Ovary (tissue), 9 donors: Measurements from ENCODE around the gene TESK2. TPM values are rescaled to one million over a fixed set of nuclear protein-coding genes. Genes with fewer than 3 reads are reported as not detected.

Experiments used
- DNase-seq, 5 donors: peaks; one replicate each; pipeline ENCODE4 v3.0.0-alpha.2; 2019 to 2020
- H3K27ac ChIP-seq, 2 donors: fragments of 200-600 bp; one replicate each; pipeline versions ENCODE4 v1.5.1 to v1.8.0; 2019 to 2022
- H3K27me3 ChIP-seq: fragments of 200-600 bp; one replicate; pipeline ENCODE4 v1.8.0; 2022
- H3K36me3 ChIP-seq: fragments of 200-600 bp; sonication (generic); one replicate; pipeline ENCODE4 v1.5.1; 2019
- H3K4me1 ChIP-seq: one replicate; pipeline ENCODE4 v1.8.1; 2013; ENCODE audit warnings: mild to moderate bottlenecking, moderate library complexity; ENCODE audit not compliant: insufficient read depth
- H3K4me3 ChIP-seq: fragments of 200-600 bp; sonication (generic); one replicate; pipeline ENCODE4 v1.5.1; 2017
- H3K9me3 ChIP-seq, 2 donors: fragments of 200-600 bp in 1 of 2; sonication (generic) in 1 of 2; one replicate each; pipeline versions ENCODE4 v1.5.1 to v1.8.1; 2013 to 2019; ENCODE audit warnings: mild to moderate bottlenecking in 1 of 2, moderate library complexity in 1 of 2
- EP300 ChIP-seq: sonication (generic); formaldehyde crosslinking; IDR thresholded peaks from one replicate; pipeline ENCODE4 v1.6.1; 2017; ENCODE audit warnings: antibody characterized with exemption
- POLR2A ChIP-seq: fragments of 450-650 bp; IDR thresholded peaks from one replicate; pipeline ENCODE4 v1.6.1; 2017; ENCODE audit warnings: antibody characterized with exemption, mild to moderate bottlenecking, moderate library complexity
- WGBS, 3 donors: extraction: QIAGEN DNeasy Blood & Tissue Kit in 1 of 3; methylation state at CpG; one replicate each; pipeline versions ENCODE4 v1.1.5 to v1.1.7; 2013 to 2017; 5-methylcytosine and 5-hydroxymethylcytosine counted together
- intact Hi-C, 4 donors: fragments of 100-400 bp; cut with DNase I; formaldehyde crosslinking; loops; one replicate each; pipeline versions ENCODE4 v1.11.0 to v1.15.1; 2022 to 2023
- polyA plus RNA-seq, 2 donors: library from polyadenylated mRNA; stranded (reverse); fragments of 200-250 nt in 1 of 2; fragments of 350-450 nt in 1 of 2; fragmentation: Illumina TruSeq in 1 of 2; extraction: RNeasy Lipid Tissue Mini Kit (QIAGEN cat#74804) in 1 of 2; gene quantifications; one replicate each; pipeline ENCODE4 v1.2.3, GENCODE V29; 2013 to 2014
- total RNA-seq, 7 donors: library from RNA; depleted of rRNA in 2 of 7; stranded (reverse); fragments of >200 nt in 2 of 7; fragmentation: NEBNext Ultra II Directional in 3 of 7; extraction: Animal tissue kit (Norgen Biotek cat#: 25700) in 3 of 7; gene quantifications; one replicate each; pipeline versions ENCODE4 v1.1.0 to v1.2.4, GENCODE V29; 2016 to 2023
- TF ChIP-seq, protein P1 (sequence below), 3 donors: fragments of 450-650 bp in 2 of 3; fragments of 200-600 bp in 1 of 3; IDR thresholded peaks; one replicate each; pipeline versions ENCODE4 v1.5.1 to v1.8.0; 2016 to 2022; ENCODE audit warnings: antibody characterized with exemption in 3 of 3, mild to moderate bottlenecking in 1 of 3
- donor health status: DM: no; HTN: no; CAD: no; lungs with moderate emphysema.
- donor health status: DM: no; HTN: no; CAD: no.
- donor health status: Bipolar disorder and iron deficiency.
- donor health status: DM: yes; HTN: yes; CAD: no.
- donor health status: DM: no; HTN: no; CAD: no.
- donor health status: DM: yes; HTN: yes; CAD: no.

The TESK2 gene
- total and polyA plus RNA-seq, 9 donors: 6.7 to 12.5 (median 9.7) TPM

DNA sequence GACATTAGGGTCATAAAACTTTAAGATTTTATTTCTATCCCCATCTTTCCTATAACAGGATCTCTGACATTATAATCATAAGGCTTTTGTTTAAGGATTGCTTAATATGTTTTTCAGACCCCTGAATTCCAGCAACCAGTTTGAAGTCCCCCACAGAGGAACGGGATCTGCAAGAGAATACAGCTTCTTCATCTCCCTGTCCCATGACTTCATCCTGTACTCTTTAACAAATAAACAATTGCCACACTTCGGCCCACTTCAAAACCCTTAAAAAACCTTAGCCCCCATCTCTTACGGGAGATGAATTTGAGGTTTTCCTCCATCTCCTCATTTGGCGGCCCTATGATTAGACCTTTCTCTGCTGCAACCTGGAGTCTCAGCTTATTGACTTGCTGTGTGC, 35.8 kb downstream of the TESK2 start:
- intact Hi-C loops: no loop called here
- no peaks in the 10 kb centered on the region for H3K27me3 ChIP-seq
- no peak overlapping the region for H3K27ac ChIP-seq
- H3K4me3 ChIP-seq: no peak overlapping the region
- H3K9me3 ChIP-seq: no peaks in the 10 kb centered on the region
- H3K4me1 ChIP-seq: no peaks in the 10 kb centered on the region
- WGBS, 3 donors: 70 to 81% (median 77%) methylated on average over 4 of the region's 4 CpGs
- no peak for DNase-seq
- no peak for TF ChIP-seq EP300
- H3K36me3 ChIP-seq: no peaks in the 10 kb centered on the region

DNA sequence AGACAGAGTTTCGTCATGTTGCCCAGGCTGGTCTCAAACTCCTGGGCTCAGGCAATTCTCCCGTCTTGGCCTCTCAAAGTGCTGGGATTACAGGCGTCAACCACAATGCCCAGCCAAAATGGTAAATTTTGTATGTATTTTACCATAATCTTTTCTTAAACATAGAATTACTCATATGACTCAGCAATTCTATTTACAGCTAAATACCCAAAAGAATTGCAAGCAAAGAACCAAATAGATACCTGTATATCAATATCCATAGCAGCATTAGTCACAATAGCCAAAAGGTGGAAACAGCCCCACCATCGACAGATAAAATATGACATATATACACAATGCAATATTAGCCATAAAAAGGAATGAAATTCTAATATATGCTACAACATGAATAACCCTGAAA, 36.5 kb downstream of the TESK2 start:
- intact Hi-C loops: no loop called here
- no peaks in the 10 kb centered on the region for H3K9me3 ChIP-seq
- H3K4me3 ChIP-seq: no peak overlapping the region
- no peaks in the 10 kb centered on the region for H3K36me3 ChIP-seq
- H3K27me3 ChIP-seq: no peaks in the 10 kb centered on the region
- TF ChIP-seq, protein P1, sequence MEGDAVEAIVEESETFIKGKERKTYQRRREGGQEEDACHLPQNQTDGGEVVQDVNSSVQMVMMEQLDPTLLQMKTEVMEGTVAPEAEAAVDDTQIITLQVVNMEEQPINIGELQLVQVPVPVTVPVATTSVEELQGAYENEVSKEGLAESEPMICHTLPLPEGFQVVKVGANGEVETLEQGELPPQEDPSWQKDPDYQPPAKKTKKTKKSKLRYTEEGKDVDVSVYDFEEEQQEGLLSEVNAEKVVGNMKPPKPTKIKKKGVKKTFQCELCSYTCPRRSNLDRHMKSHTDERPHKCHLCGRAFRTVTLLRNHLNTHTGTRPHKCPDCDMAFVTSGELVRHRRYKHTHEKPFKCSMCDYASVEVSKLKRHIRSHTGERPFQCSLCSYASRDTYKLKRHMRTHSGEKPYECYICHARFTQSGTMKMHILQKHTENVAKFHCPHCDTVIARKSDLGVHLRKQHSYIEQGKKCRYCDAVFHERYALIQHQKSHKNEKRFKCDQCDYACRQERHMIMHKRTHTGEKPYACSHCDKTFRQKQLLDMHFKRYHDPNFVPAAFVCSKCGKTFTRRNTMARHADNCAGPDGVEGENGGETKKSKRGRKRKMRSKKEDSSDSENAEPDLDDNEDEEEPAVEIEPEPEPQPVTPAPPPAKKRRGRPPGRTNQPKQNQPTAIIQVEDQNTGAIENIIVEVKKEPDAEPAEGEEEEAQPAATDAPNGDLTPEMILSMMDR (IDR thresholded peaks at IDR 0.05): no peak
- TF ChIP-seq POLR2A (no peak), EP300 (no peak)
- no peak overlapping the region for H3K27ac ChIP-seq
- WGBS, 3 donors: 90 to 94% (median 94%) methylated on average over 4 of the region's 4 CpGs
- no peaks in the 10 kb centered on the region for H3K4me1 ChIP-seq
- DNase-seq: no peak

DNA sequence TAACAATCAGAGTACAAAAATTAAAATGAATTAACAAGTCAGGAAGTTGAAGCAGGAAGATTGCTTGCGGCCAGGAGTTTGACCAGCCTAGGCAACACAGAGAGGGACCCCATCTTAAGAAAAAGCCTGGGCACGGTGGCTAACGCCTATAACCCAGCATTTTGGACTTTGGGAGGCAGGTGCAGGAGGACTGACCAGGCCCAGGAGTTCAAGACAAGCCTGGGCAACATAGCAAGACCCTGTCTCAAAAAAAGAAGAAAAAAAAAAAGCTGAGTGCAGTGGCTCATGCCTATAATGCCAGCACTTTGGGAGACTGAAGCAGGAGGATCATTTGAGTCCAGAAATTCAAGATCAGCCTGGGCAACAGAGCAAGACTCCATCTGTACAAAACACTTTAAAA, 38.5 kb downstream of the TESK2 start:
- H3K4me1 ChIP-seq: no peaks in the 10 kb centered on the region
- intact Hi-C loops: no loop called here
- H3K27me3 ChIP-seq: no peaks in the 10 kb centered on the region
- H3K36me3 ChIP-seq: no peaks in the 10 kb centered on the region
- 90 to 94% (median 92%) methylated on average over 3 of the region's 3 CpGs for WGBS, 3 donors
- H3K27ac ChIP-seq: no peak overlapping the region
- TF ChIP-seq, protein P1 (IDR thresholded peaks at IDR 0.05): no peak
- TF ChIP-seq EP300 (no peak), POLR2A (no peak)
- DNase-seq: no peak
- no peak overlapping the region for H3K4me3 ChIP-seq
- no peaks in the 10 kb centered on the region for H3K9me3 ChIP-seq

DNA sequence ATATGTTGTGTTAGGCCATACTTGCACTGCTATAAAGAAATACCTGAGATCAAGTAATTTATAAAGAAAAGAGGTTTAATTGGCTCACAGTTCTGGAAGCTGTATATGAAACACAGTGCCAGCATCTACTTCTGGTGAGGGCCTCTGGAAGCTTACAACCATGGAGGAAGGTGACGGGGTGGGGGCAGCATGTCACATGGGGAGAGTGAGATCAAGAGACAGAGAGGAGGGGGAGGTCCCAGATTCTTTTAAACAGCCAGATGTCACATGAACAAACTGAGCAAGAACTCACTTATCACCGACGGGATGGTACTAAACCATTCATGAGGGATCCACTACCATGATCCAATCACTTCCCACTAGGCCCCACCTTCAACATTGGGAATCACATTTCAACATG, 42.6 kb downstream of the TESK2 start:
- H3K27me3 ChIP-seq: no peaks in the 10 kb centered on the region
- H3K27ac ChIP-seq: no peak overlapping the region
- TF ChIP-seq EP300: no peak
- TF ChIP-seq, protein P1 (IDR thresholded peaks at IDR 0.05): no peak
- no peak for TF ChIP-seq POLR2A
- WGBS, 3 donors: 97 to 99% (median 99%) methylated on average over 3 of the region's 3 CpGs
- intact Hi-C loops: no loop called here
- H3K4me3 ChIP-seq: no peak overlapping the region
- no peaks in the 10 kb centered on the region for H3K9me3 ChIP-seq
- DNase-seq: no peak
- H3K4me1 ChIP-seq: peaks cover 2% of the 10 kb centered on the region
- H3K36me3 ChIP-seq: no peaks in the 10 kb centered on the region

DNA sequence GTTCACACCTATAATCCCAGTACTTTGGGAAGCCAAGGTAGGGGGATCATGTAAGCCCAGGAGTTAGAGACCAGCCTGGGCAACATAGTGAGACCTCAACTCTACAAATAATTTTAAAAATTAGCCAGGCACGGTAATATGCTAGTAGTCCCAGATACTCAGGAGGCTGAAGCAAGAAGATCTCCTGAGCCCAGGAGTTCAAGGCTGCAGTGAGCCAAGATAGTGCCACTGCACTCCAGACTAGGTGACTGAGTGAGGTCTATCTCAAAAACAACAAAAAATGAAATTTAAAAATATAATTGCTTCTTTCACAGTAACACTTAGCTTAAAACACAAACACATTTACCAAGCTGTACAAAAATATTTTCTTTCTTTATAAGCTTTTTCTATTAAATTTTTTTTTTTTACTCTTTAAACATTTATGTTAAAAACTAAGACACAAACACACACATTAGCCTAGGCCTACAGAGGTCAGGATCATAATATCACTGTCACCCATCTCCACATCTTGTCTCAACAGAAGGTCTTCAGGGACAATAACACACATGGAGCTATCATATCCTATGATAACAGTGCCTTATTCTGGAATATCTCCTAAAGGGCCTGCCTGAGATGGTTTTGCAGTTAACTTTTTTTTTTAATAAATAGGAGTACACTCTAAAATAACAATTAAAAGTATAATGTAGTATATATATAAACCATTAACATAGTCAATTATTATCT, 43.9 kb downstream of the TESK2 start:
- intact Hi-C loops: no loop called here
- H3K9me3 ChIP-seq: no peaks in the 10 kb centered on the region
- H3K27me3 ChIP-seq: no peaks in the 10 kb centered on the region
- WGBS, 3 donors: 33 to 59% (median 34%) methylated on average over 1 of the region's 1 CpG
- H3K4me1 ChIP-seq: peaks cover 2% of the 10 kb centered on the region
- no peak overlapping the region for H3K4me3 ChIP-seq
- H3K36me3 ChIP-seq: no peaks in the 10 kb centered on the region
- no peak overlapping the region for H3K27ac ChIP-seq
- no peak for TF ChIP-seq POLR2A
- TF ChIP-seq EP300: no peak
- TF ChIP-seq, protein P1 (IDR thresholded peaks at IDR 0.05): no peak
- no peak for DNase-seq
